K562 (cell line): ENCODE data around the gene VIM. TPM values are rescaled to one million over a fixed set of nuclear protein-coding genes. Genes with fewer than 3 reads are reported as not detected.
A peak's percentile ranks its signal among the peaks of the same experiment; 100 is the strongest.

Source experiments
- ATF3 ChIP-seq, 2 experiments: fragments of 450-650 bp in 1 of 2; sonication (generic) in 1 of 2; formaldehyde crosslinking in 1 of 2; IDR thresholded peaks in 1 of 2; conservative IDR thresholded peaks in 1 of 2; 2 replicates each; pipeline versions ENCODE4 v1.6.1 to v1.8.1; 2016 to 2023; ENCODE audit warnings: mild to moderate bottlenecking in 2 of 2, moderate library complexity in 2 of 2, inconsistent platforms in 1 of 2, missing genetic modification reagents in 1 of 2
- BCL6 ChIP-seq: fragments of 250-450 bp; sonication (Bioruptor Pico); IDR thresholded peaks from 2 replicates; pipeline ENCODE4 v1.4.0; 2020
- CTBP1 ChIP-seq: fragments of 450-650 bp; IDR thresholded peaks from 2 replicates; pipeline ENCODE4 v1.6.1; 2016; ENCODE audit warnings: borderline replicate concordance
- E2F1 ChIP-seq: sonication (generic); formaldehyde crosslinking; IDR thresholded peaks from 2 replicates; pipeline ENCODE4 v1.8.1; 2023; ENCODE audit warnings: mild to moderate bottlenecking, missing genetic modification reagents, moderate library complexity
- NFIC ChIP-seq: fragments of 450-650 bp; IDR thresholded peaks from 2 replicates; pipeline ENCODE4 v1.6.1; 2017; ENCODE audit warnings: mild to moderate bottlenecking, inconsistent platforms
- NFIX ChIP-seq: fragments of 250-450 bp; sonication (Bioruptor Pico); IDR thresholded peaks from 2 replicates; pipeline ENCODE4 v1.4.0; 2020; ENCODE audit warnings: low read depth, mild to moderate bottlenecking, moderate library complexity
- PHF8 ChIP-seq: fragments of 200-600 bp; sonication (generic); IDR thresholded peaks from 2 replicates; pipeline ENCODE4 v1.6.1; 2012; ENCODE audit warnings: mixed run types, mild to moderate bottlenecking, inconsistent platforms, low read length, moderate library complexity, borderline replicate concordance
- POLR2AphosphoS2 ChIP-seq: IDR thresholded peaks from 2 replicates; pipeline ENCODE4 v1.6.1; 2012; ENCODE audit warnings: low read length, improper control_type of control experiment
- PPARD ChIP-seq: fragments of 250-450 bp; sonication (Bioruptor Pico); IDR thresholded peaks from 2 replicates; pipeline ENCODE4 v1.8.0; 2022; ENCODE audit warnings: inconsistent platforms, mild to moderate bottlenecking, moderate library complexity
- PRDM10 ChIP-seq: fragments of 450-650 bp; IDR thresholded peaks from 2 replicates; pipeline ENCODE4 v1.6.1; 2018; ENCODE audit not compliant: partially characterized antibody
- SIX5 ChIP-seq, 2 experiments: IDR thresholded peaks; 2 replicates each; pipeline ENCODE4 v1.6.1; 2011; ENCODE audit warnings: low read length in 2 of 2, borderline replicate concordance in 1 of 2, low read depth in 1 of 2, mild to moderate bottlenecking in 1 of 2, moderate library complexity in 1 of 2; ENCODE audit not compliant: insufficient read depth in 1 of 2
- SMARCA5 ChIP-seq: fragments of 450-650 bp; IDR thresholded peaks from 2 replicates; pipeline ENCODE4 v1.6.1; 2016
- ZNF512 ChIP-seq: IDR thresholded peaks from 2 replicates; pipeline ENCODE4 v1.6.1; 2016; ENCODE audit warnings: missing genetic modification characterization, missing compliant biosample characterization
- polyA plus RNA-seq, 8 experiments: library from polyadenylated mRNA; depleted of rRNA in 4 of 8; stranded (reverse) in 5 of 8; unstranded in 3 of 8; fragments of >200 nt; fragmentation: Nextera tagmentation in 2 of 8; fragmentation: Illumina TruSeq in 1 of 8; extraction: Ambion mirVana in 2 of 8; extraction: Trizol in 1 of 8; gene quantifications; 2 replicates each; pipeline versions ENCODE4 v1.2.1 to v1.2.3, GENCODE V29; 2011 to 2014; ENCODE audit warnings: inconsistent platforms in 1 of 8, missing spikeins in 1 of 8
- total RNA-seq, 7 experiments: library from RNA; depleted of rRNA in 6 of 7; stranded (reverse); fragments of >200 nt in 6 of 7; fragmentation: Illumina TruSeq in 2 of 7; extraction: Trizol in 2 of 7; gene quantifications; 2 replicates each; pipeline versions ENCODE4 v1.2.1 to v1.2.3, GENCODE V29; 2011 to 2021; ENCODE audit warnings: low replicate concordance in 1 of 7
- TF ChIP-seq, protein P1 (sequence below): sonication (generic); formaldehyde crosslinking; IDR thresholded peaks from 2 replicates; pipeline ENCODE4 v1.8.0; 2022; ENCODE audit warnings: mild to moderate bottlenecking, missing genetic modification reagents, borderline replicate concordance
- TF ChIP-seq, protein P2 (sequence below): fragments of 250-450 bp; sonication (Bioruptor Pico); IDR thresholded peaks from 2 replicates; pipeline ENCODE4 v1.5.0; 2021

The VIM gene
- total and polyA plus RNA-seq, 9 of the 15 experiments (the other 6 are each of a cell fraction or from before 2014, with no cell fraction given) = 86.0 to 621 (median 383) TPM

DNA sequence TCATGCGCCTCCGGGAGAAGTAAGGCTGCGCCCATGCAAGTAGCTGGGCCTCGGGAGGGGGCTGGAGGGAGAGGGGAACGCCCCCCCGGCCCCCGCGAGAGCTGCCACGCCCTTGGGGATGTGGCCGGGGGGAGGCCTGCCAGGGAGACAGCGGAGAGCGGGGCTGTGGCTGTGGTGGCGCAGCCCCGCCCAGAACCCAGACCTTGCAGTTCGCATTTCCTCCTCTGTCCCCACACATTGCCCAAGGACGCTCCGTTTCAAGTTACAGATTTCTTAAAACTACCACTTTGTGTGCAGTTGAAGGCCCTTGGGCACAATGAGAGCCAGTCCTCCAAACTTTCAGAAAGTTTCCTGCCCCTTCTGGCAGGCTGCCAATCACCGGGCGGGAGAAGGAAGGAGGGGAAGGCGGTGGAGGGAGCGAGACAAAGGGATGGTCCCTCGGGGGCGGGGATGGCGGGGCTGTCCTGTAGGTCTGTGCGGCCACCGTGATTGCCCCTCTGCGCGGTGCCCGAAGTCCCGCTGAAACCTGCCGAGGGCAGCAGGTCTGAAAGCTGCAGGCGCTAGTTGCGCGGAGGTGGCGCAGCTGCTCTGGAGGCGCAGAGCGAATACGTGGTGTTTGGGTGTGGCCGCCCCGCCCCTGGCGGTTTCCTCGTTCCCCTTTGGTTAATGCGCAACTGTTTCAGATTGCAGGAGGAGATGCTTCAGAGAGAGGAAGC lies 2.1 kb downstream of the VIM start (continued):
- peak; percentile 10 for TF ChIP-seq PRDM10
- TF ChIP-seq PHF8 = peak; percentile 57; the same call in 1 of the 2 replicates
- TF ChIP-seq CTBP1 = peak; percentile 78
- TF ChIP-seq, protein P1, sequence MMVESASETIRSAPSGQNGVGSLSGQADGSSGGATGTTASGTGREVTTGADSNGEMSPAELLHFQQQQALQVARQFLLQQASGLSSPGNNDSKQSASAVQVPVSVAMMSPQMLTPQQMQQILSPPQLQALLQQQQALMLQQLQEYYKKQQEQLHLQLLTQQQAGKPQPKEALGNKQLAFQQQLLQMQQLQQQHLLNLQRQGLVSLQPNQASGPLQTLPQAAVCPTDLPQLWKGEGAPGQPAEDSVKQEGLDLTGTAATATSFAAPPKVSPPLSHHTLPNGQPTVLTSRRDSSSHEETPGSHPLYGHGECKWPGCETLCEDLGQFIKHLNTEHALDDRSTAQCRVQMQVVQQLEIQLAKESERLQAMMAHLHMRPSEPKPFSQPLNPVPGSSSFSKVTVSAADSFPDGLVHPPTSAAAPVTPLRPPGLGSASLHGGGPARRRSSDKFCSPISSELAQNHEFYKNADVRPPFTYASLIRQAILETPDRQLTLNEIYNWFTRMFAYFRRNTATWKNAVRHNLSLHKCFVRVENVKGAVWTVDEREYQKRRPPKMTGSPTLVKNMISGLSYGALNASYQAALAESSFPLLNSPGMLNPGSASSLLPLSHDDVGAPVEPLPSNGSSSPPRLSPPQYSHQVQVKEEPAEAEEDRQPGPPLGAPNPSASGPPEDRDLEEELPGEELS = peak; percentile 21; the same call in 1 of the 2 replicates
- peak in 1 of 2 experiments; percentile 37; a peak in 2 of 4 replicates for TF ChIP-seq SIX5 (IDR thresholded peaks at IDR 0.05; ENCODE audit: borderline replicate concordance in 1 of 2, insufficient read depth in 1 of 2, low read depth in 1 of 2, low read length in 2 of 2)
- no peak for TF ChIP-seq BCL6 (CRISPR knock-in tag)
- no peak for TF ChIP-seq ZNF512 (tag)
- TF ChIP-seq SMARCA5 = 0 out of 2 replicates have a peak, but pooled peaks have one; percentile 30
- peak; percentile 97 for TF ChIP-seq NFIX (CRISPR knock-in tag)
- TF ChIP-seq E2F1 = no peak
- TF ChIP-seq, protein P2, sequence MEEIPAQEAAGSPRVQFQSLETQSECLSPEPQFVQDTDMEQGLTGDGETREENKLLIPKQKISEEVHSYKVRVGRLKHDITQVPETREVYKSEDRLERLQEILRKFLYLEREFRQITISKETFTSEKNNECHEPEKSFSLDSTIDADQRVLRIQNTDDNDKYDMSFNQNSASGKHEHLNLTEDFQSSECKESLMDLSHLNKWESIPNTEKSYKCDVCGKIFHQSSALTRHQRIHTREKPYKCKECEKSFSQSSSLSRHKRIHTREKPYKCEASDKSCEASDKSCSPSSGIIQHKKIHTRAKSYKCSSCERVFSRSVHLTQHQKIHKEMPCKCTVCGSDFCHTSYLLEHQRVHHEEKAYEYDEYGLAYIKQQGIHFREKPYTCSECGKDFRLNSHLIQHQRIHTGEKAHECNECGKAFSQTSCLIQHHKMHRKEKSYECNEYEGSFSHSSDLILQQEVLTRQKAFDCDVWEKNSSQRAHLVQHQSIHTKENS (CRISPR knock-in tag) = no peak
- no peak; the same call in 1 of the 2 replicates for TF ChIP-seq POLR2AphosphoS2
- TF ChIP-seq PPARD (CRISPR knock-in tag) = no peak
- TF ChIP-seq NFIC = peak; percentile 100
- TF ChIP-seq ATF3 (IDR thresholded peaks at IDR 0.05) = no peak; the same call in 1 of the 2 replicates
- TF ChIP-seq ATF3 (CRISPR knock-in tag; conservative IDR thresholded peaks at IDR 0.05) = no peak
